HG02798 (cell line): ENCODE results near the gene VWA5B2.
"Not testable (repeated sequence)": the region's sequence is repeated elsewhere in the genome, so short reads cannot be mapped to it uniquely, and the experiment has no call there.

Experiments
- ATAC-seq: cut with Tn5 transposase; IDR thresholded peaks from one replicate; pipeline ENCODE4 v1.9.1; 2021; ENCODE audit warnings: mild to moderate bottlenecking; ENCODE audit not compliant: unreplicated experiment, poor library complexity

The VWA5B2 gene

DNA sequence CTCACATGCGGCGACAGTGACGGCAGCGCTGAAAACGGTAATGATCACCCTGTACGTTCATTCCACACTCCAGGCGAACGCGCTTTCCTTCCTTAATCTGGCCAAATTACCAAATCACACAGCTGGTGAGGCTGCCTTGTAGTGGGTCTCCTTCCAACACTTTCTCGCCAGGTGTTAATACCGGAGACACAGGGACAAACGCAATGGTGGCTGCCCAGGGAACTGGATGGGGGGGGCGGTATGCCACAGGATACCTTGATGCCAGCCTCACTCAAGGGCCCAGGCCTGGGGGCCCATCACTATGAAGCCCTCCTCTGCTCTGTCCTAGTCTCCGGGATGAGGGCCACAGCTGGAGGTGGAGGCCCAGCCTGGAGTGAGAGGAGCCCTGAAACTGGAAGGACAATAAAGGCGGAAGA is 33.4 kb downstream of the VWA5B2 start:
- no peak for ATAC-seq

DNA sequence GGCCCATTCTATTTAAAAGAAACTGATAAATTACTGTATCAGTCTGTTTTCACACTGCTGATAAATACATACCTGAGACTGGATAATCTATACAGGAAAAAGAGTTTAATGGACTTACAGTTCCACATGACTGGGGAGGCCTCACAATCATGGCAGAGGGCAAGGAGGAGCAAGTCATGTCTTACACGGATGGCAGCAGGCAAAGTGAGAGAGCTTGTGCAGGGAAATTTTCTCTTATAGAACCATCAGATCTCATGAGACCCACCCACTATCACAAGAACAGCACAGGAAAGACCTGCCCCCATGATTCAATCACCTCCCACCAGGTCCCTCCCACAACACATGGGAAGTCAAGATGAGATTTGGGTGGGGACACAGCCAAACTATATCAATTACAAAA is 37.9 kb downstream of the VWA5B2 start:
- ATAC-seq = not testable (repeated sequence)

DNA sequence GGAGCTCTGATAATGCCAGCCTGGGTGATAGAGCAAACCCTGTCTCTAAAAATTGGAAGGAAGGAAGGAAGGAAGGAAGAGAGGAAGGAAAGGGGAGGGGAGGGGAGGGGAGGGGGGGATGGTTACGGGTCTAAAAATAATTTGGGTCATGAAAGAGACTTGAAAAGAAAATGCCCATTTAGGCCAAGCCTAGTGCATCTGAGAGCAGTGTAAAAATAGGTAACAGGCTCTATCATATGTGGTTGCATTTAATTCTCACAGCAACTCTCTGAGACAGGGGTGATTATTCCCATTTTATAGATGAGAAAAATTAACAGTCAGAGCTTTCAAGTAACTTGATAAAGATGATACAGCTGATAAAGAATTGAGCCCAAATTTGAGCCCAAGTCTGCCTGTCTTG is 42.9 kb downstream of the VWA5B2 start:
- ATAC-seq = no peak

DNA sequence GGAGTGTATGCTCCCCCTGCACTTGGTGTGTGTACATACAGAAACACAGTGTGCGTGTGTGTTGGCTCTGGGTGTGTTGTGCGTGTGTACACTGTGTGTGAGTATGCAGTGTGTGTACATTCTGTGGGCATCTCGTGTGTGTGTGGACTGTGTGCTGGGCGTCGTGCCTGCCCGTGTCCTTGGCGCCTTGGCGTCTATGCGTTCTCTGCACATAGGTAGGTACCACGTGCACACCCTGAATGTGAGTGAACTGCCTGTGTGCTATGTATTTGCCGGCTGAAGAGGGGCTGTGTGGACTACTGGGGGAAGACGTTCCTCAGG is 46.0 kb downstream of the VWA5B2 start:
- ATAC-seq = no peak

DNA sequence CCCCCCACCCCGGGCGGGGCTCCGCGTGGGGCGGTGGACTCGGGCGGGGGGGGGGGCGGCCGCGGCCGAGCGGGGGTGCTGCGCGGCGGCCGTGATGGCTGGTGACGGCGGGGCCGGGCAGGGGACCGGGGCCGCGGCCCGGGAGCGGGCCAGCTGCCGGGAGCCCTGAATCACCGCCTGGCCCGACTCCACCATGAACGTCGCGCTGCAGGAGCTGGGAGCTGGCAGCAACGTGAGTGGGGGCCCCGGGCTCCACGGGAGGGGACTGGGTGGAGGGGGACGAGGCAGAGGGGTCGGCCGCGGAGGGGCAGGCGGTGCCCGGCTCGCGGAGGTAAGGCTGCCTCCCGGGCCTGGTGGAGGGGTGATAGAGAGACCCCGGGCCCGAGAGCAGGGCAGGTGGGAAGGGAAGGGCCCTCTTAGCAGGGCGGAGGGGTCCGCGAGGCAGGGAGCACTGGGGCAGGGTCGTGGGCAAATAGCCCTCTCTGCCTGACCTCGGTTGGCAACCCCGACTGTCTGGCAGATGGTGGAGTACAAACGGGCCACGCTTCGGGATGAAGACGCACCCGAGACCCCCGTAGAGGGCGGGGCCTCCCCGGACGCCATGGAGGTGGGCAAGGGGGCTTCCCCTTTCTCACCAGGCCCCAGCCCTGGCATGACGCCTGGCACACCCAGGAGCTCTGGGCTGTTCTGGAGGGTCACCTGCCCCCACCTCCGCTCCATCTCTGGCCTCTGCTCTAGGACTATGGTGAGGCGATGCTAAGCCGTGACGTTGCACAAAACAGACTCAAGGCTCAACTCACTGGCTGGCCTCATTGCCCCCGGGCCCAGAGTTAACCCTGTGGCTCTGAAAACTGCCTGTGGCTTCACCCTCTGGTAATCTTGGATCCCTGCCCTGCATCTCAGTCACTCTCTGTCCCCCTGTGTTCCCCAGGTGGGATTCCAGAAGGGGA is 46.9 kb downstream of the VWA5B2 start, which contains the start of gene ECE2:
Gene ECE2 (plus strand): TSS at position 62 of the 950 bp plus-strand sequence. CDS start 132 bp downstream, at position 194.
- no peak for ATAC-seq

DNA sequence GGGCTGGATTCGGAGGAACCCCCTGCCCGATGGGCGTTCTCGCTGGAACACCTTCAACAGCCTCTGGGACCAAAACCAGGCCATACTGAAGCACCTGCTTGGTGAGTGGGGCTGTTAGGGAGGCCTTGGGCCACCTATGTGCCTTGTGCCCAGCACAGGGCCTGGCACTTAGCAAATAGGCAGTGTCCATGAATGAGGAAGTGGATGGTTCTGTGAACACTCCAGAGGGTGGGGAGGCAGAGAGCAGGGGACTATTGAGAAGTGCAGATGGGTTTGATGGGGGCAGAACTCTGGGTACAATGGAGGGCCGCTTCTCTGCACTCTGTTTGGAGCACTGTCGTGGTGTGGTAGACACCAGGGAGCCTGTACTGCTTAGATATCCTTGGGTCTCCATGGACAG is 48.0 kb downstream of the VWA5B2 start:
- ATAC-seq = no peak

DNA sequence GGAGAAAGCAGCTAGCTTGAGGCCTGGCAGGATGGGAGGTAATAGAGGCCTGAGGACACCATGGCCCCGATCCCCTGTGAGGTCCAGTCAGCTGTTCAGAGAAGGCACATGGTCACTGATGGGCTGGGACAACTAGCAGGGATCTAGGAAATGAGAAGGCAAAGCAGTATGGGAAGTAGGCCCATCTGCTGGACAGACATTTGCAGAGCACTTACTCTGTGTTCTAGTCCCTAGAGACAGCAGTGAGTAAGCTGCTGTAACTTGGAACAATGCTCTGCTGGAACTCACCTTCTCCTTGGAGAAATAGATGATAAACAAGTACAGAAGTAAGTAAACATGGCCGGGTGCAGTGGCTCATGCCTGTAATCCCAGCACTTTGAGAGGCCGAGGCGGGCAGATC is 53.6 kb downstream of the VWA5B2 start:
- ATAC-seq = no peak

DNA sequence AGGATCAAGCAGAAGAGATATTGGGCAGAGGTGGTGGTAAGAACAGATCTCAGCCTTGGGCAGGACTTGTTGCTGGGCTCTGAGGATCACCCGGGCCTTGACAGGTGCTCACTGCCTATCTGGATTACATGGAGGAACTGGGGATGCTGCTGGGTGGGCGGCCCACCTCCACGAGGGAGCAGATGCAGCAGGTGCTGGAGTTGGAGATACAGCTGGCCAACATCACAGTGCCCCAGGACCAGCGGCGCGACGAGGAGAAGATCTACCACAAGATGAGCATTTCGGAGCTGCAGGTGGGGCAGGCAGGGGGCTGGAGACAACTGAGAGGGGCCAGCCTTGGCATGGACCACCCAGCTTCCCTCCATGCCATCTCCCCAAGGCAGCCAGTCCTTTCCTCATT is 54.3 kb downstream of the VWA5B2 start:
- no peak for ATAC-seq

DNA sequence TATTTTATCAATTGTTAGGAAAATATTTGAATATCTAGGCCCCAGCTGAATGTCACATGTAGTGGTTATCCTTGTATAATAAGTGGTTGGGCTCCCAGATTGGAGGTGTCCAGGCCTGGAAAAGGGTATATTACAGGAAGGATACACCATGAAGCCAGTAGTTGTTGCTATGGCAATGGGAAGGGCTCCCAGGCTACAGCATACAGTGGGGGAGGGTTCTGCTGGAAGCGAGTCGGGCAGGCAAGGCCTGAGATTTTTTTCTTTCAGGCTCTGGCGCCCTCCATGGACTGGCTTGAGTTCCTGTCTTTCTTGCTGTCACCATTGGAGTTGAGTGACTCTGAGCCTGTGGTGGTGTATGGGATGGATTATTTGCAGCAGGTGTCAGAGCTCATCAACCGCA is 55.3 kb downstream of the VWA5B2 start:
- ATAC-seq = no peak

DNA sequence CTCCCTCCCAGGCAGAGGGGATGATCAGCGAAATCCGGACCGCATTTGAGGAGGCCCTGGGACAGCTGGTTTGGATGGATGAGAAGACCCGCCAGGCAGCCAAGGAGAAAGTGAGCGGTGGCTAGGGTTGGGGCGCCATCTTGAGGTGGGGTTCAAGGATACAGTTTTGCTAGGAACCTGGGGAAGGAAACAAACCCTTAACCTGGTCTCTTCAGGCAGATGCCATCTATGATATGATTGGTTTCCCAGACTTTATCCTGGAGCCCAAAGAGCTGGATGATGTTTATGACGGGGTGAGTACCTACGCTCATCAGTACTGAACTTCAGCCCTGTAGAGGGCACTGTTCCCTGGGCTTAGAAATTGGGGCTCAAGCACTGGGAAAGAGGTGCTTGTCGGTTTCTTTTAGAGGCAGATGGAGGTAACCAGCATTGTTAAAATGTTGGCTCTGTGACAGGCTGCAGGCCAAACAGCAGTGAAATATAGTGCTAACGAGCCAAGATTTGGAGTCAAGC is 60.1 kb downstream of the VWA5B2 start:
- ATAC-seq = no peak

DNA sequence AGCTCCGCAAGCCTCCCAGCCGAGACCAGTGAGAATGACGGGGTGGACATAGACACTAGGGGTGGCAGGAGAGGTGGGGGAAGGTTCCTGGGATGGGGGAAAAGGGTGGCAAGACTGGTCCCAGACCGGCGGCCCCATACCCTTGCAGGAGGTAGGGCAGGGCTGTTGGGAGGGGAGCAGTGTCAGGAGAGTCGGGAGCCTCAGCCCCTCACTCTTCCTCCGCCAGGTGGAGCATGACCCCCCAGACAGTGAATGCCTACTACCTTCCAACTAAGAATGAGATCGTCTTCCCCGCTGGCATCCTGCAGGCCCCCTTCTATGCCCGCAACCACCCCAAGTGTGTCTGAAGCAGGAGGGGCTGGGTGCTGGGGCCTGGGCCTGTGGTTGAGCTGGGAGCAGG is 60.9 kb downstream of the VWA5B2 start:
- no peak for ATAC-seq

DNA sequence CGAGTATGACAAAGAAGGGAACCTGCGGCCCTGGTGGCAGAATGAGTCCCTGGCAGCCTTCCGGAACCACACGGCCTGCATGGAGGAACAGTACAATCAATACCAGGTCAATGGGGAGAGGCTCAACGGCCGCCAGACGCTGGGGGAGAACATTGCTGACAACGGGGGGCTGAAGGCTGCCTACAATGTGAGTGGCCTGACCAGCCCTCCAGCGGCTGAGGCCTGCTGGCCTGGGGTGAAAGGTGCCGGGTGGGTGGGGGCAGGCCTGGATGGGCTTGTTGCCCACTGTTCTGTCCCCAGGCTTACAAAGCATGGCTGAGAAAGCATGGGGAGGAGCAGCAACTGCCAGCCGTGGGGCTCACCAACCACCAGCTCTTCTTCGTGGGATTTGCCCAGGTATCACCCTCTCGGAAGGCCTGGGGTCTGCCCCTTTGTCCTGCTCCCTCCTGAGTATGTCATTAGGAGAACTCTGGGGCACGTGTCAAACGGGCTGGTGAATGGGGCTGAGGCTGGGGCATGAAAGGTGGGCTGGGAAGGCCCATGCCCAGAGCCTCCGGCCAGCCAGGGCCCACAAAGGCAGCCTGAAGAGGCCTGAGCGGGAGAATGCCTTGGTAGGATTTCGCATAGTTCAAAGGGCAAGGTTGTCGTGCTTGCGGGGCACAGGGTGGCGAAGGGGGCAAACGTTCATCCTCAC is 61.8 kb downstream of the VWA5B2 start:
- no peak for ATAC-seq
